Left renal pelvis (tissue), 4 donors: ENCODE results near the gene COL4A1. TPM values are rescaled to one million over a fixed set of nuclear protein-coding genes. Genes with fewer than 3 reads are reported as not detected.

Experiments used
- DNase-seq, 4 donors: peaks; one replicate each; pipeline ENCODE4 v3.0.0-alpha.2; 2013; ENCODE audit warnings: low read depth in 4 of 4, low spot score in 3 of 4
- polyA plus RNA-seq, 4 donors: library from polyadenylated mRNA; unstranded; fragments of 120-200 nt; gene quantifications; one replicate each; pipeline ENCODE4 v1.2.1, GENCODE V29; 2013; ENCODE audit not compliant: insufficient read length in 4 of 4

COL4A1 gene
- polyA plus RNA-seq, 4 donors: 420 to 713 (median 538) TPM

DNA sequence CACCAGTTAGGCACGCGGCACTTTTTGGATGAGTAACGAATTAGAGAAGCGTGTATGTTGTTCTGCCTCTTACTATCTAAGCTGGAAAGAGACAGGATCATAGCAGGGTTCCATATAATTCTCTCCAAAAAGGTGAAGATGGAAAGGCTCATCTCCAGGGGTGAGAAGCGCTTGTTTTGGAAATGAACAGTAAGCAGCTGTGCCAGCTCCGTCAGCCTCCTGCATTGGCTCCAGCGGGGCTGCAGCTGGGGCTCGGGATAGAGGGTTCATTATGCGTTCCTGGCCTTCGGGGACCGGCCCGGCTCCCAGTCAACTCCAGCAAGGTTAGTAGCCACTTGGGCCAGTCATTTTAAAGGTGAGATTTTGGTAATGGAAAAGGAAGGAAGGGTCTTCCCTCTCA lies 155.5 kb downstream of the COL4A1 start:
- no peak for DNase-seq

- DNase-seq: no peak
Measured at GRCh38 chr13:110150384-110151101, 156.4 kb downstream of the COL4A1 start.

GRCh38 chr13:110149036-110149435 lies 157.9 kb downstream of the COL4A1 start:
- no peak for DNase-seq

DNA sequence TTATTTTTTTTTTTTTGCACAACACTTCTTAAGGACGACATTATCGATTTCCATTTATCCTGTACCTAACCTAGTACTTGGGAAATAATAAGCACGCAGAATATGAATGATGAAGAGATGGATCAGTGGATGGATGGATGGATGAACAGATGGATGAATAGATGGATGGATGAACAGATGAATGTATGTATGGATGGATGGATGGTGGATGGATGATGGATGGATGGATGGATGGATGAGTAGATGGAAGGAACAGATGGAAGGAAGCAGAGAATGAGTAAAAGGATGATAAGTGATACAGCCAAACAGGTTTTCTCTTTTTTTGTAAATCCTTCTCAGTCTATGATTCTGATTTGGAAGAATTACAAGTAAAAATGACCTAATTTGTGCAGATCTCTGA lies 166.9 kb downstream of the COL4A1 start:
- no peak for DNase-seq

DNA sequence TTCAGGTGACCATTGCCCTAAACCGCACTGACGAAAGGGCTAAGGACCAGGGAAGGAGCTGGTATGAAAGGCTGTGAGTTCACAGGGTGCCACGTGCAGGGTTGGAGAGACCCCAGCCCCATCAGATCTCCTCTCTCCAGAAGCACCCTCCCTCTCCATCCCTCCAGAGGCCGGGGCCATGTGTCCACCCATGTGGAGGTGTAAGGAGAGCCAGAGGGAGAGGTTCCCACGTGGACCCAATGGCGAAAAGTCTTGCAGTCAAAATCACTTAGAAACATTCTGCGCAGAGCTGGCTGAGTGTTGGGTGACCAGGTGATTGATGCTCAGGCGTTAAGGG lies 168.3 kb downstream of the COL4A1 start:
- DNase-seq: no peak

DNA sequence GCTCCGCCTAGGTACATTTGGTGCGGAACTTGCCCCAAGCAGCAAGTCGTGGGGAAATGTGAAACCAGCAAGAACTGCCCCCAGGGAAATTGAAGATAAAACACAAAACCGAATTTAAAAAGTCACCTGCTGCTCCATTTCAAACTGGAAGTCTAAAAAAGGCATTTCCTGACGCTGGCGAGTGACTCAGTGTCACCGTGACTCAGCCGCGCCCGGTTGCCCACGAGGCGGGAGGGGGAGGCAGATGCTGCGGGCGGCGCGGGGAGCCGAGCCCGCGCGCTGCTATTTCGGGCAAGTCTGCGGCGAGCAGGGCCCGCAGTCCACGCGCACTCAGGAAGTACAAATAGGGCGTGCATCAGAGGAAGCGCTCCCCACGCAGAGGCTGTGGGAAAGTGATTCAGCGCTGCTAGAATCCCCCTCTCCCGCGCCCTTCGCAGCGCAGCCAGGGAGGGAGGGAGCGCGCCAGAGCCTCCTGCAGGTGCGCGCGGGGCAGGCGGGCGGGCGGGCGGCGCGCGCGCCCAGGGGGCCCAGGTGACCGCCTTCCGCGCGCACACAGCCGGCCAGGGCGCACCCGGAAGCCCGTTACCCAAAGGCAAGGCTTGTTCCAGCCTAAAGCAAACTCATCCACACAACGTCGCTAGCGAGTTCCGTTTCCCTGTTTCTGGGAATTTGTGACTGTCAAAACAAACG lies 168.8 kb downstream of the COL4A1 start:
- peak in 1 of 4 donors; percentile 27 for DNase-seq

DNA sequence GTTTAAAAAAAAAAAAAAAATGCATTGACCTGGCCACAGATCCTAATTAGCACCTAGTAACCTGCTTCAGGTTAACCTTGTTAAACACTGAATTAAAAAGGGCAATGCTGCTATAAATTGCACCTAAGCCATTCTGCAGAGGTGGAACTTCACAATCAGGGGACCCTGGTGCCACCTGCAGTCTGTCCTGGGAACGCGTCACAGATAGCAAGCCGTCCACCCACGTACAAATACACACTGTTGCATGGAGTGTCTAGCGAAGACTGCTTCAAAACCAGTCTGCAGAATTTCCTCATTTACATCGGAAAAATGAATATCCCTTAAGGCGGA lies 169.3 kb downstream of the COL4A1 start:
- DNase-seq: peak in 1 of 4 donors; percentile 24

DNA sequence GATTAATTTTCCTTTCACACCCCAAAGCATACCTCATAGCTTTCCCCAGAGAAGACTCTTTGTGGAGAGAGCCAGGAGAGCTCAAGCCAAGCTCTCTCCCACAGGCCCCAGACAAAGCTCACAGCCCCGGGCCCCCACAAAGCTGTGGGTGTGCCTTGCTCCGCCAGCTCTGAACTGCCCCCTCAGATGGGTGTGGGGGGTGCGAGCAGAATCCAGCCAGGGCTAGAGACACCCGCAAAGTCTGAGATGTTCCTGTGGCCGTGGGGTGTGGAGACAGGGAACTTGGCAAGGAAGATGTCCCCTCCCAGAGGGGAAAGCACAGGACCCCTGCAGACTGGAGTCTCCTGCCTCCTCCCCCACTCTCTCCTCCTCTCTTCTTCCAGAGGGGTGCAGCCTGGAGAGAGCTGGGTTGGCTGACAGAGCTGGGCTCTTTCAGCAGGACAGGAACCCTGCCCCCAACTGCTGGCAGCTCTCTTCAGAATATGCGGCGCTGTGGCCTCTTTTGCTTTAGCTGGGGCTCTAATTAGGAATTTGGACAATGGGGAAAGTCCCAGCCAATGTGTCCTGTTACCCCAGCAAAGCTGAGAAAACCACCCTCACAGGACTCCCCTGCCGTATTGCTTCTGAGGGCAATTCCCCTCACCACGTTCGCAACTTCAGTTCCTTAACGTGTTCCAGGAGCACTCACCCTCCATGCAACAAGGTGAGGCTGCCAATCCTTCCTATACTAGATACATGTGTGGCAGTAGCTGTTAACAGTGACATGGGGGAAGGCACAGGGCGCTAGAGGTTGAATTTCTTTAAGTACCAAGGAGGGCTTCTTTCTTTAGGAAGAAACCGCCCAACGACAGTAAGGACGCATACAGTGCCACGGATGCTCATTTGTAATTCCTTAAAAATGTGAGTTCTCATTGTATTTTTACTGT lies 170.0 kb downstream of the COL4A1 start:
- DNase-seq: no peak

GRCh38 chr13:110135977-110136597 lies 170.9 kb downstream of the COL4A1 start:
- no peak for DNase-seq

- DNase-seq: peak in 1 of 4 donors; percentile 29
Measured at GRCh38 chr13:110134801-110135200, 172.2 kb downstream of the COL4A1 start.

DNA sequence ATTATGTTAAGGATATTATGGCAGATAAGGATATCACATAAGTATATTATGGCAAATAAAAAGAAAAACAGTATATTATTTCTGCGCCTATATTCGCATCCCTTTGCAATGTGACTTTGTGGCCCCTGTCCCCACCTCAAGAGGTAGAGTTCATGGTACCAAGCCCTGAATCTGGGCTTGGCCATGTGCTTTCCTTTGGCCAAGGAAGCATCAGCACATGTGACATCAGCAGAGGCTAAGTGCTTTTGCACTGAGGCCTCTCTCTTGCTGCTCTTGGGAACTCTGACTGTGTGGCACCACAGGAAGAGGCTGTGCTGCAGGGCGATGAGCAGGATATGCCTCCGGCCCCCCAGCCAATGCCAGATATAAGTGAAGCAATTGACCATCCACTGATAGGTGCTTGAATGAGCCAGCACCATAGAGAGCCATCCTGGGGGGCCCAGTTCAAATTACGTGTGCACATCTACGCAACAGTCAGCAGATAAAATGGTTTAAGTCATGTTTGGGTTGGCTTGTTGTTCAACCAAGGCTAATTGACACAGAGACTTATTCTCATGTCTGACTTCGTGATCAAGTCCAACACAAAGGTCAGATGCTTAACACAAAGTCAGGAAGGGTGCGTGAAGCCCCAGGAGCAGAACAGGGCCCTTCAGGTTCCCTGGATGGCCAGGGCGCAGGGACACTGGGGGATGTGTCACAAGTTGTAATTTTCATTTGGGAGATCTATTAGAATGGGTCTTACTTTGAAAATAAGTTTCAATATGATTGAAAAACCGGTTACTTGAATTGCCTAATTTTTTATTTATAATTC lies 173.3 kb downstream of the COL4A1 start:
- DNase-seq: no peak

GRCh38 chr13:110132225-110132982 lies 174.6 kb downstream of the COL4A1 start:
- DNase-seq: no peak

- no peak for DNase-seq
Measured at GRCh38 chr13:110131424-110131823, 175.5 kb downstream of the COL4A1 start.

GRCh38 chr13:110130431-110130830 lies 176.5 kb downstream of the COL4A1 start:
- DNase-seq: no peak

- no peak for DNase-seq
Measured at GRCh38 chr13:110129539-110130186, 177.3 kb downstream of the COL4A1 start.

- no peak for DNase-seq
Measured at GRCh38 chr13:110129076-110129475, 177.9 kb downstream of the COL4A1 start.

GRCh38 chr13:110128546-110128945 lies 178.4 kb downstream of the COL4A1 start:
- no peak for DNase-seq

DNA sequence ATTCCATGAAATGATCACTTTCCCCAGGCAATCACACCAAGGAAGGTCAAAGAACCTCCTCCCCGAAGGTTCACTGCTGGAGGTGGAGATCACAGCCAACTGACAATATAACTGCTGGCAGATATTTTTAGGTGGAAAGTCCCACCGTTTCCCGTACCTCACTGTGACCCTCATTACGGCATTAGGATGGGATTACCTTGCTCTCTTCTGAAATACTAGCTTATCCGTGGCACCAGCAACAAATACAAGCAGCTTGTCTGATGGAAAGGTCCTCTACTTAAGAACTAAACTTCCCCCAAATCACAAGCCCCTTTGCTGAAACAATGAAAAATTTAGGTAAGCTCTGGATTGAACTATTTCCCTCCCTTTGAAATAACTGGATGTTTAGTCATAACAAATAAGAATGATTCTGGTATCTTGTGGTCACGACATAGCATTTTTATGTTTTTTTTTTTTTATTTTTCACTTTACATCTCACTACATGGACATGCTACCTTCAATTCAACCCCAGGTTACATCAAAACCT lies 178.9 kb downstream of the COL4A1 start:
- no peak for DNase-seq
